ENCODE measurements around the gene PIP5K1A. TPM values are rescaled to one million over a fixed set of nuclear protein-coding genes. Genes with fewer than 3 reads are reported as not detected.
A peak's percentile ranks its signal among the peaks of the same experiment; 100 is the strongest.
"Not testable (repeated sequence)": the region's sequence is repeated elsewhere in the genome, so short reads cannot be mapped to it uniquely, and the experiment has no call there.

Gene PIP5K1A
- total and polyA plus RNA-seq, 7 experiments from 2014 or later: 11.7 to 76.5 (median 58.4) TPM

- CTCF ChIA-PET: not testable (repeated sequence)
These were observed 77.0 kb downstream of the PIP5K1A start for GRCh38 chr1:151275341-151275740.

GRCh38 chr1:151277249-151277648 lies 78.9 kb downstream of the PIP5K1A start:
- H3K27ac ChIP-seq (ENCODE audit: low read depth, low read length): no peak overlapping the region
- peaks cover 0 to 14% (median 7%) of the 10 kb centered on the region in 7 donors for H3K4me1 Mint-ChIP-seq
- DNase-seq (no peak), ATAC-seq (no peak)
- H3K9me3 ChIP-seq (ENCODE audit: control insufficient read depth in 2 of 3, low read length in 3 of 3): no peaks in the 10 kb centered on the region
- H3K27me3 Mint-ChIP-seq: no peaks in the 10 kb centered on the region
- peak overlapping the region in 2 of 9 donors; percentile 4 to 23 for H3K27ac Mint-ChIP-seq
- ChIA-PET CTCF (no interaction called here), POLR2A (no interaction called here)
- H3K36me3 Mint-ChIP-seq: peaks cover 0 to 8% (median 4%) of the 10 kb centered on the region in 5 donors
- no peaks in the 10 kb centered on the region for H3K4me1 ChIP-seq (ENCODE audit: control insufficient read depth in 2 of 2, insufficient read depth in 2 of 2, low read length in 2 of 2)
- H3K27me3 ChIP-seq (ENCODE audit: control insufficient read depth in 2 of 2, insufficient read depth in 2 of 2, low read length in 2 of 2): no peaks in the 10 kb centered on the region
- H3K4me3 Mint-ChIP-seq: no peak overlapping the region
- H3K4me3 ChIP-seq (ENCODE audit: low read length): no peak overlapping the region
- H3K9me3 Mint-ChIP-seq: no peaks in the 10 kb centered on the region
- H3K36me3 ChIP-seq (ENCODE audit: control insufficient read depth in 2 of 3, insufficient read depth in 3 of 3, low read length in 3 of 3): peaks cover 0 to 3% (median 0%) of the 10 kb centered on the region in 3 experiments
- intact Hi-C loops (cut with micrococcal nuclease): no loop called here

More at GRCh38 chr1:151275341-151275740, 77.0 kb downstream of the PIP5K1A start:
- H3K9me3 Mint-ChIP-seq; H3K9me3 ChIP-seq (ENCODE audit: control insufficient read depth in 2 of 3, low read length in 3 of 3); intact Hi-C loops (cut with micrococcal nuclease); DNase-seq; H3K27me3 Mint-ChIP-seq; ATAC-seq; H3K4me1 ChIP-seq (ENCODE audit: control insufficient read depth in 2 of 2, insufficient read depth in 2 of 2, low read length in 2 of 2); H3K36me3 ChIP-seq (ENCODE audit: control insufficient read depth in 2 of 3, insufficient read depth in 3 of 3, low read length in 3 of 3); H3K4me3 Mint-ChIP-seq; H3K27me3 ChIP-seq (ENCODE audit: control insufficient read depth in 2 of 2, insufficient read depth in 2 of 2, low read length in 2 of 2); POLR2A ChIA-PET; H3K27ac Mint-ChIP-seq; H3K4me3 ChIP-seq (ENCODE audit: low read length); H3K27ac ChIP-seq (ENCODE audit: low read depth, low read length): not testable (repeated sequence)
- Mint-ChIP-seq H3K36me3 (peaks cover 0 to 12% (median 4%) of the 10 kb centered on the region in 5 donors), H3K4me1 (peaks cover 0 to 14% (median 0%) of the 10 kb centered on the region in 7 donors)

GRCh38 chr1:151281225-151281968 lies 83.0 kb downstream of the PIP5K1A start:
- H3K27me3 Mint-ChIP-seq: no peaks in the 10 kb centered on the region
- Histone ChIP-seq H3K36me3 (ENCODE audit: control insufficient read depth in 2 of 3, insufficient read depth in 3 of 3, low read length in 3 of 3) (peaks cover 0 to 13% (median 0%) of the 10 kb centered on the region in 3 experiments), H3K4me1 (ENCODE audit: control insufficient read depth in 2 of 2, insufficient read depth in 2 of 2, low read length in 2 of 2) (peaks cover 10 to 11% of the 10 kb centered on the region in 2 donors), H3K27me3 (ENCODE audit: control insufficient read depth in 2 of 2, insufficient read depth in 2 of 2, low read length in 2 of 2) (no peaks in the 10 kb centered on the region), H3K27ac (ENCODE audit: low read depth, low read length) (peak overlapping the region; percentile 87), H3K4me3 (ENCODE audit: low read length) (peak overlapping the region; percentile 96), H3K9me3 (ENCODE audit: control insufficient read depth in 2 of 3, low read length in 3 of 3) (no peaks in the 10 kb centered on the region)
- peak; percentile 66 for ATAC-seq
- intact Hi-C loops (cut with micrococcal nuclease): loop anchor here (1.0 to 10.0 kb wide), 15 partner anchors 27 to 652 kb away; partner anchors contain the start of genes PIP5K1A (in 2 of the 2), POGZ (in 2 of the 2), PSMB4 (in 2 of the 2) and PSMD4 (in 2 of the 2)
- POLR2A ChIA-PET: interaction anchor here (0.6 to 2.1 kb wide), 33 partner anchors 11 to 1395 kb away, joined by 3 to 17 read pairs (median 4); partner anchors contain the start of genes MLLT11, PI4KB, PIP5K1A and PSMB4
- peaks cover 20 to 37% (median 28%) of the 10 kb centered on the region in 7 donors for H3K4me1 Mint-ChIP-seq
- H3K9me3 Mint-ChIP-seq: no peaks in the 10 kb centered on the region
- peak overlapping the region; percentile 92 to 100 (median 96) for H3K27ac Mint-ChIP-seq
- peaks cover 0 to 7% (median 3%) of the 10 kb centered on the region in 5 donors for H3K36me3 Mint-ChIP-seq
- CTCF ChIA-PET: interaction anchor here (0.8 to 1.9 kb wide), 5 partner anchors 29 to 182 kb away, joined by 3 to 17 read pairs (median 4); partner anchors contain the start of gene TNFAIP8L2
- DNase-seq: peak; percentile 92 to 98 (median 94)
- peak overlapping the region; percentile 93 to 100 (median 97) for H3K4me3 Mint-ChIP-seq

- Histone ChIP-seq H3K4me3 (ENCODE audit: low read length) (peak within 1 kb of the TSS; percentile 96), H3K4me1 (ENCODE audit: control insufficient read depth in 2 of 2, insufficient read depth in 2 of 2, low read length in 2 of 2) (peaks cover 10 to 11% of the 10 kb centered on the region in 2 donors), H3K36me3 (ENCODE audit: control insufficient read depth in 2 of 3, insufficient read depth in 3 of 3, low read length in 3 of 3) (peaks cover 0 to 21% (median 0%) of the 10 kb centered on the region in 3 experiments), H3K27me3 (ENCODE audit: control insufficient read depth in 2 of 2, insufficient read depth in 2 of 2, low read length in 2 of 2) (no peaks in the 10 kb centered on the region), H3K9me3 (ENCODE audit: control insufficient read depth in 2 of 3, low read length in 3 of 3) (no peaks in the 10 kb centered on the region), H3K27ac (ENCODE audit: low read depth, low read length) (peak within 1 kb of the TSS; percentile 87)
- ChIA-PET CTCF (interaction anchor here (0.6 to 1.9 kb wide), 7 partner anchors 30 to 183 kb away, joined by 3 to 17 read pairs (median 4); partner anchors contain the start of genes TNFAIP8L2 and VPS72), POLR2A (interaction anchor here (0.6 to 2.1 kb wide), 35 partner anchors 10 to 1395 kb away, joined by 3 to 17 read pairs (median 4); partner anchors contain the start of genes PI4KB, PIP5K1A, PSMB4 and PSMD4)
- Mint-ChIP-seq H3K9me3 (no peaks in the 10 kb centered on the region), H3K4me3 (peak within 1 kb of the TSS; percentile 93 to 100 (median 97)), H3K4me1 (peaks cover 20 to 42% (median 27%) of the 10 kb centered on the region in 7 donors), H3K27ac (peak within 1 kb of the TSS; percentile 92 to 100 (median 96)), H3K27me3 (no peaks in the 10 kb centered on the region), H3K36me3 (peaks cover 0 to 7% (median 3%) of the 10 kb centered on the region in 5 donors)
- ATAC-seq (peak; percentile 91), DNase-seq (peak; percentile 93 to 99 (median 99))
- intact Hi-C loops (cut with micrococcal nuclease): loop anchor here (1.0 to 10.0 kb wide), 18 partner anchors 19 to 653 kb away; partner anchors contain the start of genes PI4KB (in 2 of the 2), PIP5K1A (in 2 of the 2), POGZ (in 2 of the 2) and PSMB4 (in 2 of the 2)
These were observed 83.9 kb downstream of the PIP5K1A start, which contains the start of gene ZNF687 for GRCh38 chr1:151281969-151282882. ZNF687 (plus strand) TSS chr1:151282299; CDS start chr1:151286292, 3,993 bp downstream.

- H3K27me3 Mint-ChIP-seq: no peaks in the 10 kb centered on the region
- peaks cover 0 to 7% (median 3%) of the 10 kb centered on the region in 5 donors for H3K36me3 Mint-ChIP-seq
- H3K27ac Mint-ChIP-seq: peak overlapping the region; percentile 72 to 99 (median 91)
- peak overlapping the region; percentile 96 for H3K4me3 ChIP-seq (ENCODE audit: low read length)
- no peaks in the 10 kb centered on the region for H3K27me3 ChIP-seq (ENCODE audit: control insufficient read depth in 2 of 2, insufficient read depth in 2 of 2, low read length in 2 of 2)
- no peaks in the 10 kb centered on the region for H3K9me3 Mint-ChIP-seq
- H3K4me1 Mint-ChIP-seq: peaks cover 19 to 42% (median 27%) of the 10 kb centered on the region in 7 donors
- H3K9me3 ChIP-seq (ENCODE audit: control insufficient read depth in 2 of 3, low read length in 3 of 3): no peaks in the 10 kb centered on the region
- peaks cover 10 to 11% of the 10 kb centered on the region in 2 donors for H3K4me1 ChIP-seq (ENCODE audit: control insufficient read depth in 2 of 2, insufficient read depth in 2 of 2, low read length in 2 of 2)
- POLR2A ChIA-PET: interaction anchor here (0.8 to 1.4 kb wide), 7 partner anchors 12 to 126 kb away, joined by 3 to 7 read pairs (median 3); partner anchors contain the start of genes PI4KB, PSMB4, TNFAIP8L2 and VPS72
- intact Hi-C loops (cut with micrococcal nuclease): loop anchor here (1.0 to 10.0 kb wide), 8 partner anchors 18 to 329 kb away; partner anchors contain the start of genes CDC42SE1 (in 1 of the 2), CGN (in 1 of the 2), GABPB2 (in 1 of the 2) and PI4KB (in 1 of the 2)
- peaks cover 0 to 30% (median under 1%) of the 10 kb centered on the region in 3 experiments for H3K36me3 ChIP-seq (ENCODE audit: control insufficient read depth in 2 of 3, insufficient read depth in 3 of 3, low read length in 3 of 3)
- ATAC-seq (no peak), DNase-seq (peak; percentile 15 to 37 (median 27))
- H3K4me3 Mint-ChIP-seq: peak overlapping the region; percentile 90 to 100 (median 96)
- peak overlapping the region; percentile 87 for H3K27ac ChIP-seq (ENCODE audit: low read depth, low read length)
- CTCF ChIA-PET: interaction anchor here (0.6 to 1.2 kb wide), 2 partner anchors 58 to 93 kb away, joined by 3 read pairs; partner anchors contain the start of gene VPS72
These were observed 84.8 kb downstream of the PIP5K1A start for GRCh38 chr1:151282883-151283725.
